Measurements from ENCODE around the gene KCNH5. TPM values are rescaled to one million over a fixed set of nuclear protein-coding genes. Genes with fewer than 3 reads are reported as not detected.
"Not testable (repeated sequence)": the region's sequence is repeated elsewhere in the genome, so short reads cannot be mapped to it uniquely, and the experiment has no call there.

Gene KCNH5
- total RNA-seq, 1 experiment from 2014 or later = 1.4 TPM

DNA sequence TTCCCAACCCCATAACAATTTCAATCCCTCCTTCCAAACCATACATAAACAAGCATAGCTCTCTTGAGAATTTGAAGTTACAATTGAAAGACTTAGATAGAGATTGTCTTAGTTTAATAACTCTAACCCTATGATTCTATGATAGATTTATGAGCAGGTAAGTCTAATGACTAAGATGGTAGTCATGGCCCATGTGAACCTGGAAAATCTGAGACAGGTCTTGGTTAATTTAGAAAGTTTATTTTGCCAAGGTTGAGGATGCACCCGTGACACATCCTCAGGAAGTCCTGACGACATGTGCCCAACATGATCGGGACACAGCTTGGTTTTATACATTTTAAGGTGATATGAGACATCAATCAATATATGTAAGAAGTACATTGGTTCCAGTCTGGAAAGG lies 248.8 kb downstream of the KCNH5 start:
- ChIA-PET CTCF (no interaction called here), POLR2A (ENCODE audit: unreplicated experiment) (no interaction called here)
- Histone ChIP-seq H3K4me2 (no peak overlapping the region), H3K9me2 (ENCODE audit: insufficient read depth) (no peaks in the 10 kb centered on the region; the same call in 1 of the 2 replicates), H2AFZ (no peak overlapping the region), H3K4me1 (replicated peaks; ENCODE audit: insufficient read depth) (no peaks in the 10 kb centered on the region), H3K9me3 (ENCODE audit: insufficient read depth, low read depth) (no peaks in the 10 kb centered on the region), H3K27ac (no peak overlapping the region), H3K36me3 (ENCODE audit: low read depth) (no peaks in the 10 kb centered on the region), H4K20me1 (ENCODE audit: insufficient read depth) (no peaks in the 10 kb centered on the region), H3K79me2 (ENCODE audit: low read depth) (no peaks in the 10 kb centered on the region), H3K4me3 (no peak overlapping the region), H3F3A (ENCODE audit: insufficient read depth, low read depth) (no peaks in the 10 kb centered on the region), H3K27me3 (ENCODE audit: insufficient read depth, low read depth) (no peaks in the 10 kb centered on the region)
- BruUV-seq (replicated peaks) = no TSS peak
- no peak for TF ChIP-seq CTCF (conservative IDR thresholded peaks at IDR 0.05)
- TF ChIP-seq EZH2 (IDR thresholded peaks at IDR 0.05; ENCODE audit: low read depth) = no peak
- intact Hi-C loops (cut with micrococcal nuclease; ENCODE audit: unreplicated experiment) = no loop called here
- DNase-seq = no peak

GRCh38 chr14:62792578-62792977 lies 252.7 kb downstream of the KCNH5 start:
- Histone ChIP-seq H3K4me2 (no peak overlapping the region), H3K9me2 (ENCODE audit: insufficient read depth) (no peaks in the 10 kb centered on the region), H3K27ac (no peak overlapping the region), H4K20me1 (ENCODE audit: insufficient read depth) (no peaks in the 10 kb centered on the region), H3K4me3 (no peak overlapping the region), H3K27me3 (ENCODE audit: insufficient read depth, low read depth) (no peaks in the 10 kb centered on the region), H3K79me2 (ENCODE audit: low read depth) (no peaks in the 10 kb centered on the region), H3K36me3 (ENCODE audit: low read depth) (no peaks in the 10 kb centered on the region), H3F3A (ENCODE audit: insufficient read depth, low read depth) (no peaks in the 10 kb centered on the region), H3K4me1 (replicated peaks; ENCODE audit: insufficient read depth) (no peaks in the 10 kb centered on the region), H2AFZ (no peak overlapping the region), H3K9me3 (ENCODE audit: insufficient read depth, low read depth) (no peaks in the 10 kb centered on the region)
- intact Hi-C loops (cut with micrococcal nuclease; ENCODE audit: unreplicated experiment) = no loop called here
- ChIA-PET POLR2A (ENCODE audit: unreplicated experiment) (interaction anchor here (0.7 kb wide), 1 partner anchor 1394 kb away, joined by 8 read pairs; no protein-coding TSS in a partner anchor), CTCF (no interaction called here)
- DNase-seq = no peak
- no TSS peak for BruUV-seq (replicated peaks)
- TF ChIP-seq EZH2 (IDR thresholded peaks at IDR 0.05; ENCODE audit: low read depth) (no peak), CTCF (conservative IDR thresholded peaks at IDR 0.05) (no peak)

DNA sequence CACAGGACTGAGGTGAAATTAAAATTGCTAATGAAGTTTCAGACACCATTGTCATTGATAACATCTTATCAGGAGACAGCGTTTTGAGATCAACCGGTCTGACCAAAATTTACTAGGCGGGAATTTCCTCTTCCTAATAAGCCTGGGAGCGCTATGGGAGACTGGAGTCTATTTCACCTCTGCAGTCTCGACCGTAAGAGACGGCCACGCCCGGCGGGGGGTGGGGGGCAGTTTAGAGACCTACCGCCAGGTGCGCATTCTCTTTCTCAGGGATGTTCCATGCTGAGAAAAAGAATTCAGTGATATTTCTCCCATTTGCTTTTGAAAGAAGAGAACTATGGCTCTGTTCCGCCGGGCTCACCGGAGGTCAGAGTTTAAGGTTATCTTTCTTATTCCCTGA lies 263.9 kb downstream of the KCNH5 start:
- BruUV-seq (replicated peaks); H3K9me2 ChIP-seq (ENCODE audit: insufficient read depth); H3K27me3 ChIP-seq (ENCODE audit: insufficient read depth, low read depth); H3K27ac ChIP-seq; H3K9me3 ChIP-seq (ENCODE audit: insufficient read depth, low read depth); H3F3A ChIP-seq (ENCODE audit: insufficient read depth, low read depth); H4K20me1 ChIP-seq (ENCODE audit: insufficient read depth); intact Hi-C loops (cut with micrococcal nuclease; ENCODE audit: unreplicated experiment); H3K36me3 ChIP-seq (ENCODE audit: low read depth); H3K4me2 ChIP-seq; H3K4me1 ChIP-seq (replicated peaks; ENCODE audit: insufficient read depth); CTCF ChIA-PET; H2AFZ ChIP-seq; H3K79me2 ChIP-seq (ENCODE audit: low read depth); H3K4me3 ChIP-seq; DNase-seq; POLR2A ChIA-PET (ENCODE audit: unreplicated experiment): not testable (repeated sequence)

DNA sequence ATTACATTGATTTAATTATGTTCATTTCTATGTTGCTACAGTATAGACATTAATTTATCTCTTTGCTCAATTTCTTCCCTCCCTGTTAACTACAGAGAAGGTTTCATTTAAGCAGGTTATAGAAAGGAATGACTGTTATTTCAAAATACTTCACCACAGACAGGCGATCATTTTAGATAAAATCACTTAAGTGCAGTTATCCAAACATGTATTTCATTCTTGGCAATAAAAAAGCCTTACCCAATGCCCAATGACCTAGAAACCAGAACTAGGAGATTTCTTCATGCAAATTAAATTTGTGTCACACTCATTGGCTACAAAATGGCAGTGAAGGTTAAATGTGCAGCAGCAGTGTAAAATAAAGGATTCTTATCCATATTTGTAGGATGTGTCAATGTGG lies 266.4 kb downstream of the KCNH5 start:
- Histone ChIP-seq H3K4me1 (replicated peaks; ENCODE audit: insufficient read depth) (no peaks in the 10 kb centered on the region), H3K9me2 (ENCODE audit: insufficient read depth) (no peaks in the 10 kb centered on the region), H3K4me2 (no peak overlapping the region), H4K20me1 (ENCODE audit: insufficient read depth) (no peaks in the 10 kb centered on the region), H3F3A (ENCODE audit: insufficient read depth, low read depth) (no peaks in the 10 kb centered on the region), H2AFZ (no peak overlapping the region), H3K4me3 (no peak overlapping the region), H3K79me2 (ENCODE audit: low read depth) (no peaks in the 10 kb centered on the region), H3K27me3 (ENCODE audit: insufficient read depth, low read depth) (no peaks in the 10 kb centered on the region), H3K27ac (no peak overlapping the region), H3K9me3 (ENCODE audit: insufficient read depth, low read depth) (no peaks in the 10 kb centered on the region), H3K36me3 (ENCODE audit: low read depth) (no peaks in the 10 kb centered on the region)
- CTCF ChIA-PET = no interaction called here
- no TSS peak for BruUV-seq (replicated peaks)
- intact Hi-C loops (cut with micrococcal nuclease; ENCODE audit: unreplicated experiment) = no loop called here
- POLR2A ChIA-PET (ENCODE audit: unreplicated experiment) = no interaction called here
- TF ChIP-seq EZH2 (IDR thresholded peaks at IDR 0.05; ENCODE audit: low read depth) = no peak
- no peak for DNase-seq
